ENCODE results near the gene GRID1. TPM values are rescaled to one million over a fixed set of nuclear protein-coding genes. Genes with fewer than 3 reads are reported as not detected.

GRID1 gene
- total and polyA plus RNA-seq, 9 of the 15 experiments (the other 6 are each of a cell fraction or from before 2014, with no cell fraction given), result 0.01 to 7.2 (median 1.2) TPM

- TF ChIP-seq ZC3H8 (IDR thresholded peaks at IDR 0.05), result no peak
- TF ChIP-seq RB1 (IDR thresholded peaks at IDR 0.05; ENCODE audit: low read depth), result no peak
- TF ChIP-seq POLR3A (IDR thresholded peaks at IDR 0.05; ENCODE audit: borderline replicate concordance, extremely low read depth, insufficient read depth, insufficient read length), result no peak
- no peak for TF ChIP-seq UBTF (IDR thresholded peaks at IDR 0.05; ENCODE audit: borderline replicate concordance in 1 of 2, low read depth in 2 of 2, low read length in 2 of 2)
- no peak for TF ChIP-seq STAG1 (CRISPR knock-in tag; IDR thresholded peaks at IDR 0.05; ENCODE audit: borderline replicate concordance)
- no peak for TF ChIP-seq DPF2 (IDR thresholded peaks at IDR 0.05)
- no peak for TF ChIP-seq PRMT5 (CRISPR knock-in tag; IDR thresholded peaks at IDR 0.05)
- TF ChIP-seq ARID3B (CRISPR knock-in tag; IDR thresholded peaks at IDR 0.05; ENCODE audit: borderline replicate concordance), result no peak
- TF ChIP-seq ZNF77 (CRISPR knock-in tag; IDR thresholded peaks at IDR 0.05), result no peak
Measured at GRCh38 chr10:86373251-86373650, 6.7 kb upstream of the GRID1 start (continued).
